ENCODE data around the gene RNU6-9.

The RNU6-9 gene

GRCh38 chr19:899336-900042 is 6.2 kb downstream of the RNU6-9 start:
- no peak for ATAC-seq

DNA sequence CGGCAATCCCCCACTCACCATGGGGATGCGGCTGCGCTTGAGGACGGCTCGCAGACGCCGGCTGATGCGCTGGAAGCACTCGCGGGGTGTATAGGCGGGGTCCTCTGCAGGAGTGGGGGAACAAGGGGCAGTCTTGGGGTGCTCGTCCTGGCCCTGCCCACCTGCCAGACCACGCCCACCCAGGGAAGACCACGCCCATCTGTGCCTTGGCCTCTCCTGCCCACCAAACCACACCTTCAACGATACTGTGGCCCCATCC is 6.7 kb downstream of the RNU6-9 start:
- ATAC-seq = peak in 1 of 2 donors; percentile 8

DNA sequence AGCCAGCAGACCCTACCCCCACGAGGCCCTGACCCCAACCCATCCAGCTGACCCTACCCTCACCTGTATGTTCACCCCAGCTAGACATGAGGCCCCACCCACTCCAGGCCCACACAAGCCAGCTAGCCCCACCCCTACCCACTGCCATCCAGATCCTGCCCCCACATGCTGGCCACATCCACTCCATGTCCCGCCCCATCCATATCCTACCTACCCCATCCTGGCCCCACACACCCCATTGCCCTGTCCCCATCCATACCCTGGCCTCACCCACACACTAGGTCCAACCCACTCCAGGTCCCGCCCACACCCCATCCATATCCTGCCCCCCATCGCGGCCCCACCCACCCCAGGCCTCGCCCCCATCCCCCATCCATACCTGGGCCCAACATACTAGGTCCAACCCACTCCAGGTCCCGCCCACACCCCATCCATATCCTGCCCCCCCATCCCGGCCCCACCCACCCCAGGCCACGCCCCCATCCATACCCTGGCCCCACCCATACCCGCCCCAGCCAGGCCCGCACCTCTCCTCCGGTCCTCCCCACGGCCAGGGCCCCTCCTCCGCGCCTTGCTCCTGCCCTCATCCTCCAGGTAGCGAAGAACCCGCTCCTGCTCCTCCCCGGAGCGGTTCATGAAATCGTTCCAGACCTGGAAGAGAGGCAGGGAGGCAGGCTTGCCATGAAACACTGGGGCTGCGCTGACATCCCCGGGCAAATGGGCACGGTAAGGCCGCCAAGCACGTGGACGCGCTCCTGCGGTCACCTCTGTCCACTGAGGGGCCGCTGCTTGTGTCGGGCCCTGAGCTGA is 7.2 kb downstream of the RNU6-9 start:
- ATAC-seq = peak; percentile 11 to 28

DNA sequence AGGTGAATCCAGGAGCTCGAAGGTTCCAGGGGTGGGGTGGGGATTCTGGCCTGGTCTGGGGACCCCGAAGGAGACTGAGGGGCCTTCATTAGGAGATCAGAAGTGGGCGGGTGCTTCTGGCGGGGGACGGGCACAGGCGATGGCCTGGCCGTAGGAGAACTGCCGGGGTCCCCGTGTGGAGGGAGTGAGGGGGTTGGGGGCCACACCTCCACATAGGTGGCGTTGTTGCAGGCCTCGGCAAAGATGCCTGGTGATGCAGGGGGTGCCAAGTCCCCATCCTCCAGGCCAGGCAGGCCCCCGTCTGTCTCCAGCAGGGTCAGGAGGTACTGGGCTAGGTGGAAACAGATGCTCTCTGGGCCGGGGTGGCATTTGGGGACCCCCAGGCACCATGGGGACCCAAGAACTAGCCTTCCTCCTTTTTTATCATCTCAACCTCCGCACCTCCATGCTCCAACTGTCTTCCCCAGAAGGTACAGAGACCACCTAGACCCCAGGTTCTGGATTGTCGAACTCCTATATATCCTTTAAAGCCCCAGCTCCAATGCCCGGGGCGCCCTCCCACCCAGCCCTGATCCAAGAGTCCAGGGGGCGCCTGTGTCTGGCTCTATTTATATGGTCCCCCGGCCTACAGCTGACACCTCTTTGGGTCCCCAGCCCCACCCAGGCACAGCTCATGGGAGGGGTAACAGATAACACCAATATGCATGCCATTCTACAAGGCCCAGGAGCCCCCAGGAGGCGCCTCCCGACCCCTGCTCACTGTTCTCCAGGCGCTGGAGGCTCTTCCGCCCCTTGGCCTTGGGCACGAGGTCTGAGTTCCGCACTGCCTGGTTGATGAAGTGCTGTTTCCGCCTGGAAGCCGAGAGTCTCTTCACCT is 8.2 kb downstream of the RNU6-9 start:
- ATAC-seq = no peak

DNA sequence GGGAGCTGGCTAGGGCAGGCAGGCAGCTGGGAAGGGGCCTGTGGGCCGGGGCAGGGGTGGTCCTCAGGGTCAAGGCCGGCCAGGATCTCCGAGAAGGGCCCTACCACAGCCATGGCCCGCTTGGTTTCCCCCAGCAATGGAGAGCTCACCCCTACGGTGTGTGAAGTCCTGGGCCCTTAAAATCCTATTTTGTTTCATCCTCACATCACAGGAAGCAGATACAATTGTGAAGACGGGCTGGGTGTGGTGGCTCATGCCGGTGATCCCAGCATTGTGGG is 8.7 kb downstream of the RNU6-9 start:
- ATAC-seq = no peak

DNA sequence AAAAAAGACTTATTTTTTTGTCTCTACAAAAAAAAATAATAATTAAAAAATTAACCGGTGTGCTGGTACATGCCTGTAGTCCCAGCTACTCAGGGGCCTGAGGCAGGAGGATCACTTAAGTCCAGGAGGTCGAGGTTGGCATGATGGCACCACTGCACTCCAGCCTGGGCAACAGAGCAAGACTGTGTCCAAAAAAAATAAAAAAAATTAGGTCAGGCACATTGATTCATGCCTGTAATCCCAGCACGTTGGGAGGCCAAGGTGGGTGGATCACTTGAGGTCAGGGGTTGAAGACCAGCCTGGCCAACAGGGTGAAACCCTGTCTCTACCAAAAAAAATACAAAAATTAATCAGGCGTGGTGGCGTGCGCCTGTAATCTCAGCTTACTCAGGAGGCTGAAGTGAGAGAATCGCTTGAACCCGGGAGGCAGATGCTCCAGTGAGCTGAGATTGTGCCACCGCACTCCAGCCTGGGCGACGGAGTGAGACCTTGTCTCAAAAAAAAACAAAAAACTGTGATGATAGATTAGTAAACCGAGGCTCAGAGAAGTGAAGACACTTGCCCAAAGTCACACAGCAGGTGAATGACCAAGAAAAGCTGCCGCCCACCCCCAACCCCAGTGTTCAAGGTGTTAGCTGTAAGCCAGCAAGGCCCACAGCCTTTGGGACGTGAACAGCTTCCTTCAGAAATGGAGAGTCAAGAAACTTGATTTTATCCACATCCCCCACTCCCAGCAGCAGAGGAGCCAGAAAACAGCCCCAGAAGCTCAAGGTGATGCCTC is 9.4 kb downstream of the RNU6-9 start:
- no peak for ATAC-seq

GRCh38 chr19:903266-903797 is 10.0 kb downstream of the RNU6-9 start:
- ATAC-seq = no peak

DNA sequence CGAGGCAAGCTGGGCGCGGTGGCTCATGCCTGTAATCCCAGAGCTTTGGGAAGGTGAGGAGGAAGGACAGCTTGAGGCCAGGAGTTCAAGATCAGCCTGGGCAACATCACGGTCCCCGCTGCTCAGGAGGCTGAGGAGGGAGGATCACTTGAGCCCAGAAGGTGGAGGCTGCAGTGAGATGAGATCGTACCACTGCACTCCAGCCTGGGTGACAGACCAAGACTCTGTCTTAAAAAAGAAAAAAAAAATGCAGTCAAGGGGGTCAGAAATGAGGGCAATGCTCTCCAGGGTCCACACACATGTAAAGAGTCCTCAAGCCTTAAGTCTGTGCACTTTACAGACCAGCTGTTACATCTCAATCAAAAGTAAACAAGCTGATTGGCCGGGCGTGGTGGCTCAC is 11.3 kb downstream of the RNU6-9 start:
- no peak for ATAC-seq

- ATAC-seq = no peak
These were observed 13.2 kb downstream of the RNU6-9 start for GRCh38 chr19:906480-906879.

- no peak for ATAC-seq
These were observed 14.0 kb downstream of the RNU6-9 start for GRCh38 chr19:907183-907853.

DNA sequence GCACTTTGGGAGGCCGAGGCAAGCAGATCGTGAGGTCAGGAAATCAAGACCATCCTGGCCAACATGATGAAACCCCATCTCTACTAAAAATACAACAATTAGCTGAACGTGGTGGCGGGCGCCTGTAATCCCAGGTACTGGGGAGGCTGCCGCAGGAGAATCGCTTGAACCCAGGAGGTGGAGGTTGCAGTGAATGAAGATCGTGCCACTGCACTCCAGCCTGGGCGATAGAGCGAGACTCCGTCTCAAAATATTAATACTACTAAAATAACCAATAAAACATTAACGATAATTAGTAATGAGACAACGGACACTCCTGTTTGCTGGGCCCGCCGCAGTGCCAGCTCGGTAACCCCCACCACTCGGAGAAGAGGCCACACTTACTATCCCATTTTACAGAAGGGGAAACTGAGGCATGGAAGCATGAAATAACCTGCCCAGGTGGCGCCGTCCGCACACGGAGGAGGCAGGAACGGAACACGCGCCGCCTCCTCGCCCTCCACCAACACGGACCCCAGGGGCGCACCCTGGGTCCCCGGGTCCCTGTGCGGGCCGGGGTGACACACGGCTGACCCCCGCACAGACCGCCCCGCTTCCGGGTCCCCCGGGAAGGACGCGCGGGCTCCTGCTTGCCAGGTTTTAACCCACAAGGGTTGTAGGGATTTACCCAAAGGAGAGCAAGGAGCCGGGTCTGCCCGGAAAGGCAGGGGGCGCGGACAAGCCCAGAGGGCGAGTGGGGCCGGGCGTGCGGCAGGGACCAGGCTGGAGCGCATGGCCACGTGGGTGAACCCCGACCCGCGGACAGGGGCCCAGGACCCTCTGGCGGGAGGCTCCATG is 18.1 kb downstream of the RNU6-9 start:
- ATAC-seq = no peak

- ATAC-seq = no peak
These were observed 19.1 kb downstream of the RNU6-9 start for GRCh38 chr19:912181-913079.

- peak; percentile 62 to 68 for ATAC-seq
These were observed 19.9 kb downstream of the RNU6-9 start, which contains the start of gene R3HDM4 for GRCh38 chr19:913080-913748. TSS of gene R3HDM4 (minus strand) at chr19:913219. CDS start at chr19:913157, 62 bp downstream.

DNA sequence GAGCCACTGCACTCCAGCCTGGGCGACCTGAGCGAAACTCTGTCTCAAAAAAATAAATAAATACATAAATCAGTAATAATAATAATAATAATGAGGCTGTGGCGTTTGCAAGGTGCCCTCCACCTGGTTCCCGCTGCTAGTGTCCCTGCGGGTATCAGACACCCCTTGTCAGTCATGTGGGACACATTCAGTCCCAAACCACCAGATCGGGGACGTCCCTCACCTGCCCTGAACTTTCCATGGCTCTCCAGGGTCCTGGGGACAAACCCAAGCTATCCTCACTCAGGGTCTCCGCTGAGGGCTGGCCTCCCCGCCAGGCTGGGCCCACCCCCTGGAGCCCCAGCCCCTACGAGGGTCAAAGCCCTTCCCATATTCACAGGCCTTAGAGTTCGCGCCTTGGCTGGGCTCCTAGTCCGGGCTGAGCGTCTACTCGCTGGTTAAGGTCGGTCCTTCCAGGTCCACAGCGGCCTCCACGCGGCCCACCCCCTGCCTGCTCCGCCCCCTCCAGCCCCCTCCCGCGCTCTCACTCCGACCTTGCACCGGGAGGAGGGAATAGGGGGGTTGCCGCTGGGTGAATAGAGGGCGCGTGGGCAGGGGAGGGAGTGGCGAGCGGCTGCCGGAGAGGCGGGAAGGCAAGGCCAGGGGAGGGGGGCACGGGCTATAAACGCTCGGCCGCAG is 23.5 kb downstream of the RNU6-9 start:
- ATAC-seq = no peak

- peak; percentile 2 to 4 for ATAC-seq
These were observed 24.3 kb downstream of the RNU6-9 start, which contains the start of gene KISS1R for GRCh38 chr19:917323-918151. TSS of gene KISS1R (plus strand) at chr19:917333. CDS start at chr19:917503, 170 bp downstream.

DNA sequence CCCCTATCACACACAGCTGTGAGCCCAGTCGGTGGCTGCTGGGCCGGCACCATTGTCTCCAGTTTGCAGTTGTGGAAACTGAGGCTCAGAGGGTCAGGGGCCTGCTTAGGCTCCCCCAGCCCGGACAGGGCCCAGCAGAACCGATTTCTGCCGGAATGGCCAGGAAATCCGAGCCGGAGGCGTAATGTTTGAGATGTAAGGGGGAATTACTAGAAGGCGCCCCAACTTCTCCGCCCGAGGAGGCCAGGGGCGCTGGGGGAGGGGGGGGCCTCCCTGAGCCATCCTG is 24.8 kb downstream of the RNU6-9 start:
- ATAC-seq = no peak

DNA sequence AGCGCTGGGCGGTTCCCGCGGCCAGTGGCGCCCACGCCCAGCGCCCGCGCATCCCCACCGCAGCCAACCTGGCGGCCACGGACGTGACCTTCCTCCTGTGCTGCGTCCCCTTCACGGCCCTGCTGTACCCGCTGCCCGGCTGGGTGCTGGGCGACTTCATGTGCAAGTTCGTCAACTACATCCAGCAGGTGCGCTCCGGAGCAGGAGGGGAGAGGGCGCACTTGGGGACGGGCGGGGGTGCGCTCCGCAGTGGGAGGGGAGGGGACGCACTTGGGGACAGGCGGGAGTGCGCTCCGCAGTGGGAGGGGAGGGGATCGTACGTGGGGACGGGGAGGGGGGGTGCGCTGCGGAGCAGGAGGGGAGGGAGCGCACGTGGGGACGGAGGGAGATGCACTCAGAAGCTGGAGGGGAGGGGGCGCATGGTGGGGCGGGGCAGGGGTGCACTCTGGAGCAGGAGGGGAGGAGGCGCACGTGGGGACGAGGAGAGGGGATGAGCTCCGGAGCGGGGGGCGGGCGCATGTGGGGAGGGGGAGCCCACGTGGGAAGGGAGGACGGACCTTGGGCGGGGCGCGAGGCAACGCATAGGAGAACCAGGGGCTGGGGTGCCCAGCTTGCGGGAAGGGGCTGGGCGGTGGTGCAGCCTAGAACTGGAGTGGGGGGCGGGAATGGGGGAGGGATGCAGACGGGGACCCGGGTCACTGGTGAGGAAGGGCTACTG is 25.4 kb downstream of the RNU6-9 start:
- ATAC-seq = no peak
